Body of pancreas (tissue), 4 donors: ENCODE measurements around the gene PKM. TPM values are rescaled to one million over a fixed set of nuclear protein-coding genes. Genes with fewer than 3 reads are reported as not detected.

Source experiments
- ATAC-seq: fragments of 150-250 bp; one replicate; pipeline ENCODE4 v1.9.1; 2016
- DNase-seq, 4 donors: peaks; one replicate each; pipeline ENCODE4 v3.0.0-alpha.2; 2019
- H3K27ac ChIP-seq, 4 donors: fragments of 200-600 bp; sonication (generic); 1 replicate in 3 of 4; 2 replicates in 1 of 4; pipeline versions ENCODE4 v1.5.1 to v1.6.1; 2016 to 2019; ENCODE audit warnings: mild to moderate bottlenecking in 1 of 4, mixed read lengths in 1 of 4, moderate library complexity in 1 of 4
- H3K27me3 ChIP-seq, 2 donors: fragments of 200-600 bp; sonication (generic); one replicate each; pipeline ENCODE4 v1.6.0; 2016; ENCODE audit warnings: mild to moderate bottlenecking in 1 of 2
- H3K36me3 ChIP-seq, 2 donors: fragments of 200-600 bp; sonication (generic); replicated peaks in 1 of 2; 2 replicates each; pipeline ENCODE4 v1.5.1; 2016; ENCODE audit warnings: low read depth in 2 of 2; ENCODE audit not compliant: insufficient read depth in 1 of 2
- H3K4me1 ChIP-seq: fragments of 200-600 bp; sonication (generic); one replicate; pipeline ENCODE4 v1.6.0; 2016
- H3K4me3 ChIP-seq, 2 donors: fragments of 200-600 bp; sonication (generic); 1 replicate in 1 of 2; 2 replicates in 1 of 2; pipeline ENCODE4 v1.5.1; 2016 to 2019
- H3K9me3 ChIP-seq, 3 donors: fragments of 200-600 bp; sonication (generic); 1 replicate in 2 of 3; 2 replicates in 1 of 3; pipeline ENCODE4 v1.5.1; 2016
- POLR2A ChIP-seq, 3 donors: fragments of 450-650 bp; IDR thresholded peaks; one replicate each; pipeline ENCODE4 v1.6.1; 2016; ENCODE audit warnings: antibody characterized with exemption in 3 of 3, mild to moderate bottlenecking in 2 of 3
- WGBS, 2 donors: methylation state at CpG; one replicate each; pipeline ENCODE4 v1.1.5; 2017; 5-methylcytosine and 5-hydroxymethylcytosine counted together
- intact Hi-C: fragments of 100-400 bp; cut with DNase I; formaldehyde crosslinking; loops from one replicate; pipeline ENCODE4 v1.15.1; 2023
- total RNA-seq, 2 donors: library from RNA; depleted of rRNA; stranded (reverse); fragments of >200 nt; gene quantifications; one replicate each; pipeline ENCODE4 v1.1.0, GENCODE V29; 2016
- TF ChIP-seq, protein P1 (sequence below), 7 experiments: fragments of 450-650 bp in 4 of 7; fragments of 200-600 bp in 3 of 7; sonication (generic) in 3 of 7; IDR thresholded peaks; one replicate each; pipeline ENCODE4 v1.5.1; 2016 to 2019; ENCODE audit warnings: antibody characterized with exemption in 7 of 7

PKM gene
- total RNA-seq, 2 donors from 2014 or later: 96.9 to 105 TPM

DNA sequence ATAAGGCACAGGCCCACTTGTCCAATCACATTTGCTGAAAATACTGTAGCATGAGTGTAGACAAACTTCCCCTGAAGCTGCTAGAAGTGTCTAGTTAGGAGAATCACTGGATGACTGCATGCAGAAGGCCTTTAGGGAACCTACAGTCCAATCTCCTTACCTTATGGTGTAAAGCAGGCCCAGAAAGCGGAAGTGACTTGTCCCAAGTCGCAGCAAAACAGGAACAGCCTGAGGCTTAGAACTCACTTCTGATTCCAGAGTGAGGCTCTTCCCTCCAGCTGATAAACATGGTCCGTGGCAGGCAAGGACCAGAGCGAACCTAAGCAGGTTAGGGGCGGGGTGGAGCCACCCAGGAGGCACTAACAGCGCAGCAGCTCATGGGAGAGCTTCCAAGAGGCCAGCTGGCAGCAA lies 35.9 kb downstream of the PKM start:
- WGBS, 2 donors: 67% methylated on average over 6 of the region's 6 CpGs; no CpG with 5 or more reads in 1 of the 2 donors
- Histone ChIP-seq H3K4me3 (no peak overlapping the region), H3K27me3 (peaks cover 0 to 6% of the 10 kb centered on the region in 2 donors), H3K9me3 (no peaks in the 10 kb centered on the region), H3K36me3 (peaks cover 0 to 6% of the 10 kb centered on the region in 2 donors), H3K27ac (no peak overlapping the region), H3K4me1 (peaks cover 7% of the 10 kb centered on the region)
- intact Hi-C loops: no loop called here
- DNase-seq (peak in 1 of 4 donors; percentile 56), ATAC-seq (no peak)
- TF ChIP-seq POLR2A (IDR thresholded peaks at IDR 0.05): no peak
- TF ChIP-seq, protein P1, sequence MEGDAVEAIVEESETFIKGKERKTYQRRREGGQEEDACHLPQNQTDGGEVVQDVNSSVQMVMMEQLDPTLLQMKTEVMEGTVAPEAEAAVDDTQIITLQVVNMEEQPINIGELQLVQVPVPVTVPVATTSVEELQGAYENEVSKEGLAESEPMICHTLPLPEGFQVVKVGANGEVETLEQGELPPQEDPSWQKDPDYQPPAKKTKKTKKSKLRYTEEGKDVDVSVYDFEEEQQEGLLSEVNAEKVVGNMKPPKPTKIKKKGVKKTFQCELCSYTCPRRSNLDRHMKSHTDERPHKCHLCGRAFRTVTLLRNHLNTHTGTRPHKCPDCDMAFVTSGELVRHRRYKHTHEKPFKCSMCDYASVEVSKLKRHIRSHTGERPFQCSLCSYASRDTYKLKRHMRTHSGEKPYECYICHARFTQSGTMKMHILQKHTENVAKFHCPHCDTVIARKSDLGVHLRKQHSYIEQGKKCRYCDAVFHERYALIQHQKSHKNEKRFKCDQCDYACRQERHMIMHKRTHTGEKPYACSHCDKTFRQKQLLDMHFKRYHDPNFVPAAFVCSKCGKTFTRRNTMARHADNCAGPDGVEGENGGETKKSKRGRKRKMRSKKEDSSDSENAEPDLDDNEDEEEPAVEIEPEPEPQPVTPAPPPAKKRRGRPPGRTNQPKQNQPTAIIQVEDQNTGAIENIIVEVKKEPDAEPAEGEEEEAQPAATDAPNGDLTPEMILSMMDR (IDR thresholded peaks at IDR 0.05): no peak

DNA sequence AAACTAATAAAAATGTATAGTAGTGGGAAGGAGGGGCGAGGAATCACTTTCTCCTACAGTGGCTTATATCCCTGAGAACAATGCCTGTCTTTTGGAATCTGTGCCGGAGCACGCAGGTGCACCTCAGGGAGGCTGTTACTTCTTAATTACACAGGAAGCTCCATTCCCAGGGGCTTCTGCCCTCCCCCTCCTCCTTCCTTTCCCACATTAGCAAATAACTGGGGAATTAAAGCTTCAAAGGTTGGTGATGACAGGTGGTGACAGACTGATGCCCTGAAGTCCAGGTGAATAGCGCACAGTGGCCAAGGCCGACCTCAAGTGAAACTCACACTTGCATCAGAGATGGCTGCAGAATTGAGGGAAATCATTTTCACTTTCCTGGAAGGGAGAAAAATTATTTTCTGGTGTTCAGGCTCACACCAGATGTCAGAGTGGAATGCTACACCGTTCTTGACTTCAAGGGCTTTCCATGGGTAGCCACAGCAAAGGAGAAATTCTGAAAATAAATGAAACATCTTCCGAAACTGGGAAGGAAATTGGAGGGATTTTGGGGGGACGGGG lies 37.1 kb downstream of the PKM start:
- no peak for DNase-seq
- Histone ChIP-seq H3K9me3 (no peaks in the 10 kb centered on the region), H3K4me3 (no peak overlapping the region), H3K27ac (no peak overlapping the region), H3K4me1 (peaks cover 7% of the 10 kb centered on the region), H3K27me3 (peaks cover 0 to 6% of the 10 kb centered on the region in 2 donors), H3K36me3 (peaks cover 0 to 3% of the 10 kb centered on the region in 2 donors)
- WGBS, 2 donors: 72 to 81% methylated on average over 8 of the region's 8 CpGs
- TF ChIP-seq POLR2A (IDR thresholded peaks at IDR 0.05): no peak
- TF ChIP-seq, protein P1 (IDR thresholded peaks at IDR 0.05): no peak
- intact Hi-C loops: no loop called here
- ATAC-seq: no peak

DNA sequence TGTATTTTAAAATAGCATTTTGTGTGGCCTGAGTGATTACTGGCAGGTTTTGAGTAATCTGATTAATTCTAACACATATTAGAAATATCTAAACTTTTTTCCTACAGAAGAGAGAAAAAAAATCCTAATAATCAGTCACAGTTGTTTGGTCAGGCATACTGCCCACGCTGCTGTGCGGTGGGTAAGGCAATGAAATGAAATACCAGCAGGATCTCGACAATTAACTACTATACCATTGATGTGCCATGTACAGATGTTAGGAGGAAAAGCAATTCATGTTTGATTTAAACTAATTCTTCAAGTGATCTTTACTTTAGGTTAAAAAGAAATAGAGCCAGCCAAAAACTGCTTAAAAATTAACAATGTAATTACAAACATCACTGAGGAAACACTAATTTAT lies 38.6 kb downstream of the PKM start:
- WGBS, 2 donors: 21 to 31% methylated on average over 3 of the region's 3 CpGs
- H3K27me3 ChIP-seq: peaks cover 0 to 6% of the 10 kb centered on the region in 2 donors
- H3K4me3 ChIP-seq: no peak overlapping the region
- no peak for TF ChIP-seq POLR2A (IDR thresholded peaks at IDR 0.05)
- TF ChIP-seq, protein P1 (IDR thresholded peaks at IDR 0.05): no peak
- H3K9me3 ChIP-seq: no peaks in the 10 kb centered on the region
- intact Hi-C loops: no loop called here
- ATAC-seq (no peak), DNase-seq (no peak)
- H3K36me3 ChIP-seq: no peaks in the 10 kb centered on the region
- H3K4me1 ChIP-seq: peaks cover 6% of the 10 kb centered on the region
- H3K27ac ChIP-seq: no peak overlapping the region

DNA sequence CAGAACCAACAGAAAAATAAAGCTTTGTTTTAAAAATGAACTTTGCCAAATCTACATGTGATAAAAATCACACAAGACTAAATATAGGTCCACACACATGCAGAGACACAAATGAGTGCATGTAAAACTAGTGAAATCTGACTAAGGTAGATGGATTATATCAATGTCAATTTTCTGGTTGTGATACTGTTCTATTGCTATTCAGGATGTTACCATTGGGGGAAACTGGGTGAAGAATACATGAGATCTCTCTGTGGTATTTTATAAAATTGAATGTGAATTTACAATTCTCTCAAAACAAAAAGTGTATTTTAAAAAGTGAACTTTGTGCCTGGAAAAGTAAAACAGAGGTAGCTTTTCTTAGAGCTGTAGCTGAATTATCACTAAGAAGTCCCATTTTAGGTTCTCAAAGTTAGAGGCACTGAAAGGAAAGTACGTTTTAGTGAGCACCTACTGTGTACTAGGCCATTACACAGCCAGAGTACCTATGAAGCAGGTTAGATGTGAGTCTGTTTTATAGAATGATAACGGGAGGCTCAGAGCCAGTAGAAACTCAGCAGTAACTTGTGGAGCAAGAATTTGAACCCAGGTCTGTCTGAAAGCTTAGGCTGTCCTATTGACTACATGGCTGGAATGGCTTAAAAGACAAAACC lies 41.6 kb downstream of the PKM start:
- DNase-seq (no peak), ATAC-seq (no peak)
- intact Hi-C loops: no loop called here
- WGBS, 2 donors: 67 to 76% methylated on average over 2 of the region's 2 CpGs
- no peaks in the 10 kb centered on the region for H3K9me3 ChIP-seq
- H3K27ac ChIP-seq: no peak overlapping the region
- TF ChIP-seq, protein P1 (IDR thresholded peaks at IDR 0.05): no peak
- no peak for TF ChIP-seq POLR2A (IDR thresholded peaks at IDR 0.05)
- no peak overlapping the region for H3K4me3 ChIP-seq
- H3K4me1 ChIP-seq: peaks cover 1% of the 10 kb centered on the region
- no peaks in the 10 kb centered on the region for H3K27me3 ChIP-seq
- H3K36me3 ChIP-seq: no peaks in the 10 kb centered on the region
